ENCODE results near the gene BMPR1A. TPM values are rescaled to one million over a fixed set of nuclear protein-coding genes. Genes with fewer than 3 reads are reported as not detected.
"Not testable (repeated sequence)": the region's sequence is repeated elsewhere in the genome, so short reads cannot be mapped to it uniquely, and the experiment has no call there.

The BMPR1A gene
- polyA plus RNA-seq, 1 donor (not counting 4 experiments of a cell fraction or from before 2014, with no cell fraction given) = 22.2 TPM

- Histone ChIP-seq H3K4me1 (ENCODE audit: control insufficient read depth, extremely low read depth, insufficient read depth, low read length) (no peaks in the 10 kb centered on the region), H2AFZ (ENCODE audit: control insufficient read depth, low read length) (no peak overlapping the region), H3K27me3 (ENCODE audit: control insufficient read depth, extremely low read depth, insufficient read depth, low read length) (no peaks in the 10 kb centered on the region), H3K4me3 (ENCODE audit: control insufficient read depth in 2 of 3, extremely low read depth in 1 of 3, insufficient read depth in 2 of 3, low read depth in 1 of 3, low read length in 3 of 3) (no peak overlapping the region), H3K79me2 (ENCODE audit: control insufficient read depth, insufficient read depth, low read length) (no peaks in the 10 kb centered on the region), H3K4me2 (ENCODE audit: control insufficient read depth, extremely low read depth, insufficient read depth, low read depth, low read length) (no peak overlapping the region), H3K9me1 (ENCODE audit: control insufficient read depth, extremely low read depth, insufficient read depth, low read length) (no peaks in the 10 kb centered on the region), H3K9ac (ENCODE audit: control insufficient read depth, extremely low read depth, insufficient read depth, low read length) (no peak overlapping the region), H3K36me3 (ENCODE audit: control insufficient read depth in 2 of 2, extremely low read depth in 1 of 2, insufficient read depth in 2 of 2, low read length in 2 of 2) (peaks cover 4% of the 10 kb centered on the region in 2 experiments), H3K9me3 (ENCODE audit: control insufficient read depth, low read depth, low read length) (no peaks in the 10 kb centered on the region), H4K20me1 (ENCODE audit: control insufficient read depth, extremely low read depth, insufficient read depth, low read length) (no peaks in the 10 kb centered on the region), H3K27ac (ENCODE audit: control insufficient read depth, insufficient read depth, low read length) (no peak overlapping the region)
- TF ChIP-seq CTCF (optimal IDR thresholded peaks at IDR 0.05 in 1 of 3, IDR thresholded peaks at IDR 0.05 in 1 of 3, conservative IDR thresholded peaks at IDR 0.05 in 1 of 3; ENCODE audit: extremely low read depth in 1 of 3, insufficient read depth in 2 of 3, low read length in 3 of 3) (no peak), EZH2 (IDR thresholded peaks at IDR 0.05; ENCODE audit: low read length) (no peak)
- dilution Hi-C loops (cut with MboI; ENCODE audit: extremely low pct_ligation_motif_present, low sequenced_read_pairs) = no loop called here
- FAIRE-seq = no peak
- no peak for DNase-seq (ENCODE audit: low read depth, low spot score)
Observed at GRCh38 chr10:86931872-86932271, 175.5 kb downstream of the BMPR1A start.

GRCh38 chr10:86932674-86933073 is 176.3 kb downstream of the BMPR1A start:
- H3K4me3 ChIP-seq (ENCODE audit: control insufficient read depth in 2 of 3, extremely low read depth in 1 of 3, insufficient read depth in 2 of 3, low read depth in 1 of 3, low read length in 3 of 3) = no peak overlapping the region
- H2AFZ ChIP-seq (ENCODE audit: control insufficient read depth, low read length) = no peak overlapping the region
- no peaks in the 10 kb centered on the region for H3K9me3 ChIP-seq (ENCODE audit: control insufficient read depth, low read depth, low read length)
- TF ChIP-seq CTCF (optimal IDR thresholded peaks at IDR 0.05 in 1 of 3, IDR thresholded peaks at IDR 0.05 in 1 of 3, conservative IDR thresholded peaks at IDR 0.05 in 1 of 3; ENCODE audit: extremely low read depth in 1 of 3, insufficient read depth in 2 of 3, low read length in 3 of 3) (no peak), EZH2 (IDR thresholded peaks at IDR 0.05; ENCODE audit: low read length) (no peak)
- FAIRE-seq = no peak
- DNase-seq (ENCODE audit: low read depth, low spot score) = no peak
- H3K27me3 ChIP-seq (ENCODE audit: control insufficient read depth, extremely low read depth, insufficient read depth, low read length) = no peaks in the 10 kb centered on the region
- H3K27ac ChIP-seq (ENCODE audit: control insufficient read depth, insufficient read depth, low read length) = no peak overlapping the region
- H3K4me1 ChIP-seq (ENCODE audit: control insufficient read depth, extremely low read depth, insufficient read depth, low read length) = no peaks in the 10 kb centered on the region
- no peak overlapping the region for H3K4me2 ChIP-seq (ENCODE audit: control insufficient read depth, extremely low read depth, insufficient read depth, low read depth, low read length)
- peaks cover 5 to 7% of the 10 kb centered on the region in 2 experiments for H3K36me3 ChIP-seq (ENCODE audit: control insufficient read depth in 2 of 2, extremely low read depth in 1 of 2, insufficient read depth in 2 of 2, low read length in 2 of 2)
- dilution Hi-C loops (cut with MboI; ENCODE audit: extremely low pct_ligation_motif_present, low sequenced_read_pairs) = no loop called here
- no peaks in the 10 kb centered on the region for H3K9me1 ChIP-seq (ENCODE audit: control insufficient read depth, extremely low read depth, insufficient read depth, low read length)
- H4K20me1 ChIP-seq (ENCODE audit: control insufficient read depth, extremely low read depth, insufficient read depth, low read length) = no peaks in the 10 kb centered on the region
- no peak overlapping the region for H3K9ac ChIP-seq (ENCODE audit: control insufficient read depth, extremely low read depth, insufficient read depth, low read length)
- no peaks in the 10 kb centered on the region for H3K79me2 ChIP-seq (ENCODE audit: control insufficient read depth, insufficient read depth, low read length)

GRCh38 chr10:86934162-86934711 is 177.8 kb downstream of the BMPR1A start:
- DNase-seq (ENCODE audit: low read depth, low spot score); FAIRE-seq; H3K27me3 ChIP-seq (ENCODE audit: control insufficient read depth, extremely low read depth, insufficient read depth, low read length); H4K20me1 ChIP-seq (ENCODE audit: control insufficient read depth, extremely low read depth, insufficient read depth, low read length); H3K27ac ChIP-seq (ENCODE audit: control insufficient read depth, insufficient read depth, low read length); H3K4me2 ChIP-seq (ENCODE audit: control insufficient read depth, extremely low read depth, insufficient read depth, low read depth, low read length); H3K9me1 ChIP-seq (ENCODE audit: control insufficient read depth, extremely low read depth, insufficient read depth, low read length); H3K79me2 ChIP-seq (ENCODE audit: control insufficient read depth, insufficient read depth, low read length); H3K4me1 ChIP-seq (ENCODE audit: control insufficient read depth, extremely low read depth, insufficient read depth, low read length); H3K9me3 ChIP-seq (ENCODE audit: control insufficient read depth, low read depth, low read length); H3K9ac ChIP-seq (ENCODE audit: control insufficient read depth, extremely low read depth, insufficient read depth, low read length); H2AFZ ChIP-seq (ENCODE audit: control insufficient read depth, low read length); H3K4me3 ChIP-seq (ENCODE audit: control insufficient read depth in 2 of 3, extremely low read depth in 1 of 3, insufficient read depth in 2 of 3, low read depth in 1 of 3, low read length in 3 of 3); dilution Hi-C loops (cut with MboI; ENCODE audit: extremely low pct_ligation_motif_present, low sequenced_read_pairs); H3K36me3 ChIP-seq (ENCODE audit: control insufficient read depth in 2 of 2, extremely low read depth in 1 of 2, insufficient read depth in 2 of 2, low read length in 2 of 2): not testable (repeated sequence)
